ENCODE results near the gene AKAP5.

GRCh38 chr14:64423987-64424386 is 41.3 kb upstream of the AKAP5 start:
- TF ChIP-seq, protein P1, sequence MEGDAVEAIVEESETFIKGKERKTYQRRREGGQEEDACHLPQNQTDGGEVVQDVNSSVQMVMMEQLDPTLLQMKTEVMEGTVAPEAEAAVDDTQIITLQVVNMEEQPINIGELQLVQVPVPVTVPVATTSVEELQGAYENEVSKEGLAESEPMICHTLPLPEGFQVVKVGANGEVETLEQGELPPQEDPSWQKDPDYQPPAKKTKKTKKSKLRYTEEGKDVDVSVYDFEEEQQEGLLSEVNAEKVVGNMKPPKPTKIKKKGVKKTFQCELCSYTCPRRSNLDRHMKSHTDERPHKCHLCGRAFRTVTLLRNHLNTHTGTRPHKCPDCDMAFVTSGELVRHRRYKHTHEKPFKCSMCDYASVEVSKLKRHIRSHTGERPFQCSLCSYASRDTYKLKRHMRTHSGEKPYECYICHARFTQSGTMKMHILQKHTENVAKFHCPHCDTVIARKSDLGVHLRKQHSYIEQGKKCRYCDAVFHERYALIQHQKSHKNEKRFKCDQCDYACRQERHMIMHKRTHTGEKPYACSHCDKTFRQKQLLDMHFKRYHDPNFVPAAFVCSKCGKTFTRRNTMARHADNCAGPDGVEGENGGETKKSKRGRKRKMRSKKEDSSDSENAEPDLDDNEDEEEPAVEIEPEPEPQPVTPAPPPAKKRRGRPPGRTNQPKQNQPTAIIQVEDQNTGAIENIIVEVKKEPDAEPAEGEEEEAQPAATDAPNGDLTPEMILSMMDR (IDR thresholded peaks at IDR 0.05) = no peak
- TF ChIP-seq ZFX (IDR thresholded peaks at IDR 0.05; ENCODE audit: borderline replicate concordance) = no peak
